Transverse colon (tissue), 4 donors: Measurements from ENCODE around the gene SARS2. TPM values are rescaled to one million over a fixed set of nuclear protein-coding genes. Genes with fewer than 3 reads are reported as not detected.
"Not testable (repeated sequence)": the region's sequence is repeated elsewhere in the genome, so short reads cannot be mapped to it uniquely, and the experiment has no call there.

Experiments used
- DNase-seq: peaks from one replicate; pipeline ENCODE4 v3.0.0-alpha.2; 2019
- H3K27ac ChIP-seq, 4 donors: fragments of 200-600 bp; sonication (generic); 2 replicates each; pipeline ENCODE4 v1.5.1; 2016 to 2018; ENCODE audit warnings: inconsistent platforms in 4 of 4
- H3K27me3 ChIP-seq: fragments of 200-600 bp; sonication (generic); 2 replicates; pipeline ENCODE4 v1.5.1; 2017; ENCODE audit warnings: inconsistent platforms
- H3K36me3 ChIP-seq, 4 donors: fragments of 200-600 bp; sonication (generic); 2 replicates each; pipeline ENCODE4 v1.5.1; 2017 to 2019; ENCODE audit warnings: inconsistent platforms in 4 of 4
- H3K4me1 ChIP-seq, 4 donors: fragments of 200-600 bp; sonication (generic); 2 replicates each; pipeline ENCODE4 v1.5.1; 2017 to 2020; ENCODE audit warnings: inconsistent platforms in 4 of 4
- H3K4me3 ChIP-seq, 4 donors: fragments of 200-600 bp; sonication (generic); 1 replicate in 1 of 4; 2 replicates in 3 of 4; pipeline versions ENCODE4 v1.5.1 to v1.6.1; 2017 to 2019; ENCODE audit warnings: inconsistent platforms in 4 of 4
- H3K9me3 ChIP-seq, 2 donors: fragments of 200-600 bp; sonication (generic); 2 replicates each; pipeline ENCODE4 v1.5.1; 2017 to 2019; ENCODE audit warnings: inconsistent platforms in 2 of 2
- EP300 ChIP-seq: sonication (generic); formaldehyde crosslinking; IDR thresholded peaks from one replicate; pipeline ENCODE4 v1.6.1; 2017; ENCODE audit warnings: antibody characterized with exemption, low read depth
- POLR2A ChIP-seq: fragments of 450-650 bp; IDR thresholded peaks from one replicate; pipeline ENCODE4 v1.6.1; 2016; ENCODE audit warnings: antibody characterized with exemption, mild to moderate bottlenecking, moderate library complexity
- POLR2AphosphoS5 ChIP-seq, 3 donors: sonication (generic); formaldehyde crosslinking; IDR thresholded peaks; one replicate each; pipeline ENCODE4 v1.6.1; 2016; ENCODE audit warnings: antibody characterized with exemption in 3 of 3
- WGBS, 2 donors: methylation state at CpG; one replicate each; pipeline ENCODE4 v1.1.5; 2018; ENCODE audit warnings: low coverage in 1 of 2; 5-methylcytosine and 5-hydroxymethylcytosine counted together
- in situ Hi-C, 4 donors: fragments of 200-750 bp; cut with MboI; loops; one replicate each; pipeline versions ENCODE4 v1.15.0 to v1.15.1; 2017; ENCODE audit warnings: low sequenced_read_pairs in 3 of 4, low pct_ligation_motif_present in 1 of 4, low pct_unique_long_range_greater_than_20kb in 1 of 4
- intact Hi-C: fragments of 100-400 bp; cut with DNase I; formaldehyde crosslinking; loops from one replicate; pipeline ENCODE4 v1.15.1; 2023; ENCODE audit warnings: low total_unique reads
- total RNA-seq, 4 donors: library from RNA; depleted of rRNA; stranded (reverse); fragments of >200 nt; gene quantifications; one replicate each; pipeline ENCODE4 v1.1.0, GENCODE V29; 2016
- TF ChIP-seq, protein P1 (sequence below), 5 experiments: fragments of 200-600 bp in 3 of 5; fragments of 450-650 bp in 2 of 5; sonication (generic) in 3 of 5; IDR thresholded peaks; 1 replicate in 2 of 5; 2 replicates in 3 of 5; pipeline ENCODE4 v1.5.1; 2016 to 2017; ENCODE audit warnings: antibody characterized with exemption in 5 of 5, inconsistent platforms in 3 of 5, mild to moderate bottlenecking in 2 of 5, moderate library complexity in 1 of 5

The SARS2 gene
- total RNA-seq, 4 donors from 2014 or later: 21.4 to 186 (median 42.7) TPM

DNA sequence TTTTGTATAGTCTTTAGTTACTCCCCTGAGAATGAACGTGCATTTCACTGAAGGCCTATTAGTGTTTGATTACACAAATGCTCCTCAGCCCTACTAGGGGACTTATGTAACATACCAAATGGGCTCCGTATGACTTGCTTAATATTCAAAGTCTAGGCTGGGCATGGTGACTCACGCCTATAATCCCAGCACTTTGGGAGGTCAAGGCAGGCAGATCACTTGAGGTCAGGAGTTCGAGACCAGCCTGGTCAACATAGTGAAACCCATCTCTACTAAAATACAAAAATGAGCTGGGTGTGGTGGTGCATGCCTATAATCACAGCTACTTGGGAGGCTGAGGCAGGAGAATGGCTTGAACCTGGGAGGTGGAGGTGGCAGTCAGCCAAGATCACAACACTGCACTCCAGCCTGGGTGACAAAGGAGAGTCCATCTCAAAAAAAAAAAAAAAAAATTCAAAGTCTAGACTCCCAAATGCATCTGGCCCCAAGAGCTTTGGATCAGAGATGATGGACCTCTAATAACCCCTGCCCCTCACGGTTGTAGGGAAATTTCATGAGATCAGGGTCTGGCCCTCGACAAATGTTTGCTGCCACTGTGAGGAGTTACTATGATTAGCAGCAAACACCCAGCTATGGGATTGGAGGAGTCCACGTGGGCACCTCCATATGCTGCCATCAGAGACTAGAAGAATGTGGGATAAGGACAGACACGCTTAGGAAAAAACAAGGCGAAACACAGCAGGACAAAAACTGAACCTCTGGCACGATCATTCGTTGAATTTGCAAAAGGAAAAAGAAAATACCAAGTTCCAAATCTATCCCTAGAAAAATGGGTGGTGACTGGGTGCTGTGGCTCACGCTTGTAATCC lies 40.3 kb upstream of the SARS2 start:
- H3K27ac ChIP-seq: no peak overlapping the region
- in situ Hi-C loops: loop anchor here in 1 of 4 donors (25.0 kb wide), 1 partner anchor 559 kb away; the partner anchor contains the start of gene FAM98C
- intact Hi-C loops: no loop called here
- H3K27me3 ChIP-seq: peaks cover 20% of the 10 kb centered on the region
- H3K4me1 ChIP-seq: peaks cover 0 to 16% (median 4%) of the 10 kb centered on the region in 4 donors
- 76 to 79% methylated on average over 11 to 12 of the region's 12 CpGs for WGBS, 2 donors
- H3K9me3 ChIP-seq: no peaks in the 10 kb centered on the region
- H3K36me3 ChIP-seq: no peaks in the 10 kb centered on the region
- no peak overlapping the region for H3K4me3 ChIP-seq
- TF ChIP-seq EP300 (no peak), POLR2A (no peak), POLR2AphosphoS5 (IDR thresholded peaks at IDR 0.05) (no peak)
- TF ChIP-seq, protein P1, sequence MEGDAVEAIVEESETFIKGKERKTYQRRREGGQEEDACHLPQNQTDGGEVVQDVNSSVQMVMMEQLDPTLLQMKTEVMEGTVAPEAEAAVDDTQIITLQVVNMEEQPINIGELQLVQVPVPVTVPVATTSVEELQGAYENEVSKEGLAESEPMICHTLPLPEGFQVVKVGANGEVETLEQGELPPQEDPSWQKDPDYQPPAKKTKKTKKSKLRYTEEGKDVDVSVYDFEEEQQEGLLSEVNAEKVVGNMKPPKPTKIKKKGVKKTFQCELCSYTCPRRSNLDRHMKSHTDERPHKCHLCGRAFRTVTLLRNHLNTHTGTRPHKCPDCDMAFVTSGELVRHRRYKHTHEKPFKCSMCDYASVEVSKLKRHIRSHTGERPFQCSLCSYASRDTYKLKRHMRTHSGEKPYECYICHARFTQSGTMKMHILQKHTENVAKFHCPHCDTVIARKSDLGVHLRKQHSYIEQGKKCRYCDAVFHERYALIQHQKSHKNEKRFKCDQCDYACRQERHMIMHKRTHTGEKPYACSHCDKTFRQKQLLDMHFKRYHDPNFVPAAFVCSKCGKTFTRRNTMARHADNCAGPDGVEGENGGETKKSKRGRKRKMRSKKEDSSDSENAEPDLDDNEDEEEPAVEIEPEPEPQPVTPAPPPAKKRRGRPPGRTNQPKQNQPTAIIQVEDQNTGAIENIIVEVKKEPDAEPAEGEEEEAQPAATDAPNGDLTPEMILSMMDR (IDR thresholded peaks at IDR 0.05): no peak
- no peak for DNase-seq

DNA sequence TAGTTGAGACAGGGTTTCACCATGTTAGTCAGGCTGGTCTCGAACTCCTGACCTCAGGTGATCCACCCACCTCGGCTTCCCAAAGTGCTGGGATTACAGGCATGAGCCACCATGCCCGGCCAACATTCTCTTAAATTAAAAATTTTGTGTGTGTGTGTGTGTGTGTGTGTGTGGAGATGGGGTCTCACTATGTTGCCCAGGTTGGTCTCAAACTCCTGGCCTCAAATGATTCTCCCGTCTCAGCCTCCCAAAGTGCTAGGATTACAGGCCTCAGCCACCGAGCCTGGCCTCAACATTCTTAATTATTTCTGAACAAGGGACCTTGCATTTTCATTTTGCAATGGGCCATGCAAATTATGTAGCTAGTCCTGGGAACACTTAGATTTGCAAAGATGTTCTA lies 35.6 kb upstream of the SARS2 start:
- 94% methylated on average over 5 of the region's 5 CpGs; no CpG with 5 or more reads in 1 of the 2 donors for WGBS, 2 donors
- H3K27ac ChIP-seq, intact Hi-C loops, DNase-seq, H3K9me3 ChIP-seq, H3K4me3 ChIP-seq, H3K4me1 ChIP-seq, H3K27me3 ChIP-seq, H3K36me3 ChIP-seq: not testable (repeated sequence)
- in situ Hi-C loops: loop anchor here in 1 of 4 donors (25.0 kb wide), 1 partner anchor 554 kb away; the partner anchor contains the start of gene FAM98C

DNA sequence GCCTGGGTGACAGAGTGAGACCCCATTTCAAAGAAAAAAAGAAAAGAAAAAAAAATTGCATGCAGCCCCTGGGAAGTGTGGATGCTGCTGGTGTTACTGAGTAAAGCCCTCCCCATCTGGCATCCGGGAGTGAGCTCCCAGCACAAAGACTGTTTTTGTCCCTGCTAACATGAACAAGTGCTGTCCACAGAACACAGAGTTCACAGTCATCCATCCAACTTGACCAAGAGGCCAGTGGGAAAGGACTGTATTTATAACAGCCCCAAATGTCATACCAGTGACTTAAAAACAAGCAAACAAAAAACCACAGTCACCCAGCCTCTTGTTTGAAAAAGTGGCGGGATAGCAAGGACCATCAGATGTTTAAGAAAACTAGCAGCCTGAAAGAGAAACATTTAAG lies 34.2 kb upstream of the SARS2 start:
- no peak for DNase-seq
- Histone ChIP-seq H3K9me3 (no peaks in the 10 kb centered on the region), H3K4me1 (peaks cover 0 to 9% (median 3%) of the 10 kb centered on the region in 4 donors), H3K4me3 (no peak overlapping the region), H3K36me3 (no peaks in the 10 kb centered on the region), H3K27ac (no peak overlapping the region), H3K27me3 (no peaks in the 10 kb centered on the region)
- whole genome bisulfite sequencing, 2 donors: 70 to 87% methylated on average over 2 of the region's 2 CpGs
- intact Hi-C loops: loop anchor here (5.0 kb wide), 1 partner anchor 373 kb away; the partner anchor contains the start of gene GMFG
- TF ChIP-seq, protein P1 (IDR thresholded peaks at IDR 0.05): no peak
- no peak for TF ChIP-seq POLR2AphosphoS5 (IDR thresholded peaks at IDR 0.05)
- TF ChIP-seq POLR2A: no peak
- no peak for TF ChIP-seq EP300
- in situ Hi-C loops: loop anchor here in 1 of 4 donors (25.0 kb wide), 1 partner anchor 552 kb away; the partner anchor contains the start of gene FAM98C

DNA sequence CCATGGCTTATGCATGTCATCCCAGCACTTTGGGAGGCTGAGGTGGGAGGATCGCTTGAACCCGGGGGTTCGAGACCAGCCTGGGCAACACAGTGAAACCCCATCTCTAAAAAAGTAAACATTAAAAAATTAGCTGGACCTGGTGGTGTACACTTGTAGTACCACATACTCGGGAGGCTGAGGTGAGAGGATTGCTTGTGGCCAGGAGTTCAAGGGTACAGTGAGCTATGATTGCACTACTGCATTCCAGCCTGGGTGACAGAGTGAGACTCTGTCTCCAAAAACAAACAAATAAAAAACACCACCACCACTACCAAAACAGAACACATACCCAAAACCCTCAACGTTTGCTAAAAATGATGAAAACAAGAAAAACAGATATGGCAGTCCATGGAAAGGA lies 29.1 kb upstream of the SARS2 start:
- H3K9me3 ChIP-seq: no peaks in the 10 kb centered on the region
- peaks cover 0 to 9% (median 3%) of the 10 kb centered on the region in 4 donors for H3K4me1 ChIP-seq
- intact Hi-C loops (loop anchor here (5.0 kb wide), 1 partner anchor 378 kb away; the partner anchor contains the start of gene GMFG), in situ Hi-C loops (loop anchor here in 1 of 4 donors (25.0 kb wide), 1 partner anchor 547 kb away; the partner anchor contains the start of gene FAM98C)
- no peaks in the 10 kb centered on the region for H3K36me3 ChIP-seq
- no peak overlapping the region for H3K27ac ChIP-seq
- WGBS, 2 donors: 46 to 80% methylated on average over 2 to 5 of the region's 5 CpGs
- no peak for DNase-seq
- H3K27me3 ChIP-seq: no peaks in the 10 kb centered on the region
- H3K4me3 ChIP-seq: no peak overlapping the region
- TF ChIP-seq, protein P1 (IDR thresholded peaks at IDR 0.05): no peak
- TF ChIP-seq POLR2AphosphoS5 (IDR thresholded peaks at IDR 0.05) (no peak), EP300 (no peak), POLR2A (no peak)
